Vagina (tissue), 2 donors: Measurements from ENCODE around the gene S100B.

Source experiments
- POLR2A ChIP-seq, 2 donors: fragments of 450-650 bp; IDR thresholded peaks; one replicate each; pipeline ENCODE4 v1.6.1; 2017; ENCODE audit warnings: antibody characterized with exemption in 2 of 2, mild to moderate bottlenecking in 2 of 2, moderate library complexity in 2 of 2
- POLR2AphosphoS5 ChIP-seq, 2 donors: sonication (generic); formaldehyde crosslinking; IDR thresholded peaks; one replicate each; pipeline ENCODE4 v1.9.0; 2017; ENCODE audit warnings: antibody characterized with exemption in 2 of 2, mild to moderate bottlenecking in 2 of 2, low read depth in 1 of 2; ENCODE audit not compliant: insufficient read depth in 1 of 2
- TF ChIP-seq, protein P1 (sequence below), 3 experiments: fragments of 450-650 bp in 2 of 3; fragments of 200-600 bp in 1 of 3; sonication (generic) in 1 of 3; IDR thresholded peaks; one replicate each; pipeline ENCODE4 v1.5.1; 2017 to 2019; ENCODE audit warnings: antibody characterized with exemption in 3 of 3, mild to moderate bottlenecking in 2 of 3, moderate library complexity in 2 of 3

DNA sequence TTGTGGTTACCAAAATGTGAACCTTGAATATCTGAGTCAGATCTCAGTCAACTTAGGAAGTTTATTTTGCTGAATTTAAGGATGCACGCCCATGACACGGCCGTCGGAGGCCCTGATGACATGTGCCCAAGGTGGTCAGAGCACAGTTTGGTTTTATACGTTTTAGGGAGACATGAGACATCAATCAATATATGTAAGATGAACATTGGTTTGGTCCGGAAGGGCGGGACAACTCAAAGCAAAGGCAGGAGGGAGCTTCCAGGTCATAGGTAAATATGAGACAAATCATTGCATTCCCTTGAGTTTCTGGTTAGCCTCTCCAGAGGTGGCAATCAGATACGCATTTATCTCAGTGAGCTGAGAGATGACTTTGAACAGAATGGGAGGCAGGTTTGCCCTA, 29.5 kb upstream of the S100B start:
- TF ChIP-seq POLR2A (IDR thresholded peaks at IDR 0.05), result no peak
- TF ChIP-seq, protein P1, sequence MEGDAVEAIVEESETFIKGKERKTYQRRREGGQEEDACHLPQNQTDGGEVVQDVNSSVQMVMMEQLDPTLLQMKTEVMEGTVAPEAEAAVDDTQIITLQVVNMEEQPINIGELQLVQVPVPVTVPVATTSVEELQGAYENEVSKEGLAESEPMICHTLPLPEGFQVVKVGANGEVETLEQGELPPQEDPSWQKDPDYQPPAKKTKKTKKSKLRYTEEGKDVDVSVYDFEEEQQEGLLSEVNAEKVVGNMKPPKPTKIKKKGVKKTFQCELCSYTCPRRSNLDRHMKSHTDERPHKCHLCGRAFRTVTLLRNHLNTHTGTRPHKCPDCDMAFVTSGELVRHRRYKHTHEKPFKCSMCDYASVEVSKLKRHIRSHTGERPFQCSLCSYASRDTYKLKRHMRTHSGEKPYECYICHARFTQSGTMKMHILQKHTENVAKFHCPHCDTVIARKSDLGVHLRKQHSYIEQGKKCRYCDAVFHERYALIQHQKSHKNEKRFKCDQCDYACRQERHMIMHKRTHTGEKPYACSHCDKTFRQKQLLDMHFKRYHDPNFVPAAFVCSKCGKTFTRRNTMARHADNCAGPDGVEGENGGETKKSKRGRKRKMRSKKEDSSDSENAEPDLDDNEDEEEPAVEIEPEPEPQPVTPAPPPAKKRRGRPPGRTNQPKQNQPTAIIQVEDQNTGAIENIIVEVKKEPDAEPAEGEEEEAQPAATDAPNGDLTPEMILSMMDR (IDR thresholded peaks at IDR 0.05), result no peak
- TF ChIP-seq POLR2AphosphoS5 (IDR thresholded peaks at IDR 0.05; ENCODE audit: insufficient read depth in 1 of 2, low read depth in 1 of 2), result no peak
